Body of pancreas (tissue), 4 donors: Measurements from ENCODE around the gene MARCHF4.

Experiments
- POLR2A ChIP-seq, 3 donors: fragments of 450-650 bp; IDR thresholded peaks; one replicate each; pipeline ENCODE4 v1.6.1; 2016; ENCODE audit warnings: antibody characterized with exemption in 3 of 3, mild to moderate bottlenecking in 2 of 3
- TF ChIP-seq, protein P1 (sequence below), 7 experiments: fragments of 450-650 bp in 4 of 7; fragments of 200-600 bp in 3 of 7; sonication (generic) in 3 of 7; IDR thresholded peaks; one replicate each; pipeline ENCODE4 v1.5.1; 2016 to 2019; ENCODE audit warnings: antibody characterized with exemption in 7 of 7

DNA sequence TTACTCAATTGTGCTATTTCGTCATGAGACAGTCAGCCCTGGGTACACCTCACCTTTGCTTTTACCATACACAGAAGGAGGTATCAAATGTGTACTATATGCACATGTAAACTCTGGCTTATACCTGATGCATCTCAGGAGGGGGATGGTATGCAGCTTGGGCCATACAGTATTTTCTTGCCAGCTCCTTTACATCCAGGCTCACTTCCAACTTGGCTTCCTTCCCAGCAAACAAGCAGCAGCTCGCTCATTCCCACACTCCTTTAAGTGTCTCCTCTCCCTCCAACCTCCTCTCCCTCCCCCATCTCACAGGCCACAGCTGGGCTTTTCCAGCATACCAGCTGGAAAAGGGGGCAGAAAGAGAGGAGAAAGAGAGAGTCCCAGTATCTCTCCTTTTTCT lies 9.6 kb downstream of the MARCHF4 start:
- TF ChIP-seq, protein P1, sequence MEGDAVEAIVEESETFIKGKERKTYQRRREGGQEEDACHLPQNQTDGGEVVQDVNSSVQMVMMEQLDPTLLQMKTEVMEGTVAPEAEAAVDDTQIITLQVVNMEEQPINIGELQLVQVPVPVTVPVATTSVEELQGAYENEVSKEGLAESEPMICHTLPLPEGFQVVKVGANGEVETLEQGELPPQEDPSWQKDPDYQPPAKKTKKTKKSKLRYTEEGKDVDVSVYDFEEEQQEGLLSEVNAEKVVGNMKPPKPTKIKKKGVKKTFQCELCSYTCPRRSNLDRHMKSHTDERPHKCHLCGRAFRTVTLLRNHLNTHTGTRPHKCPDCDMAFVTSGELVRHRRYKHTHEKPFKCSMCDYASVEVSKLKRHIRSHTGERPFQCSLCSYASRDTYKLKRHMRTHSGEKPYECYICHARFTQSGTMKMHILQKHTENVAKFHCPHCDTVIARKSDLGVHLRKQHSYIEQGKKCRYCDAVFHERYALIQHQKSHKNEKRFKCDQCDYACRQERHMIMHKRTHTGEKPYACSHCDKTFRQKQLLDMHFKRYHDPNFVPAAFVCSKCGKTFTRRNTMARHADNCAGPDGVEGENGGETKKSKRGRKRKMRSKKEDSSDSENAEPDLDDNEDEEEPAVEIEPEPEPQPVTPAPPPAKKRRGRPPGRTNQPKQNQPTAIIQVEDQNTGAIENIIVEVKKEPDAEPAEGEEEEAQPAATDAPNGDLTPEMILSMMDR (IDR thresholded peaks at IDR 0.05) = no peak
- TF ChIP-seq POLR2A (IDR thresholded peaks at IDR 0.05) = no peak
